NT2/D1 (cell line): ENCODE data around the gene SDHAF1.

ENCODE experiments used
- DNase-seq: peaks from one replicate; pipeline ENCODE4 v3.0.0-alpha.2; 2011; ENCODE audit warnings: low read depth, low spot score
- H3K27me3 ChIP-seq: 2 replicates; pipeline ENCODE4 v1.6.0; 2011; ENCODE audit warnings: mild to moderate bottlenecking; ENCODE audit not compliant: insufficient read length, insufficient read depth
- H3K36me3 ChIP-seq: 2 replicates; pipeline ENCODE4 v1.6.1; 2011; ENCODE audit warnings: mild to moderate bottlenecking, low read length, mixed read lengths; ENCODE audit not compliant: insufficient read depth, insufficient read length
- H3K4me1 ChIP-seq: 2 replicates; pipeline ENCODE4 v1.5.1; 2011; ENCODE audit not compliant: insufficient read depth, insufficient read length
- H3K4me3 ChIP-seq: 2 replicates; pipeline ENCODE4 v1.5.1; 2011; ENCODE audit warnings: low read depth; ENCODE audit not compliant: insufficient read length
- H3K9ac ChIP-seq: 2 replicates; pipeline ENCODE4 v1.6.0; 2011; ENCODE audit warnings: low read depth; ENCODE audit not compliant: insufficient read length
- H3K9me3 ChIP-seq: 2 replicates; pipeline ENCODE4 v1.5.1; 2011; ENCODE audit warnings: mild to moderate bottlenecking, low read length; ENCODE audit not compliant: insufficient read depth
- SUZ12 ChIP-seq: IDR thresholded peaks from 2 replicates; pipeline ENCODE4 v1.6.1; 2011; ENCODE audit not compliant: insufficient read length, insufficient read depth; ENCODE audit errors: extremely low read depth
- YY1 ChIP-seq: IDR thresholded peaks from 2 replicates; pipeline ENCODE4 v1.6.1; 2011; ENCODE audit not compliant: insufficient read length, insufficient read depth
- ZNF274 ChIP-seq: IDR thresholded peaks from 2 replicates; pipeline ENCODE4 v1.6.1; 2011; ENCODE audit warnings: mild to moderate bottlenecking, low read depth, low read length

Gene SDHAF1

DNA sequence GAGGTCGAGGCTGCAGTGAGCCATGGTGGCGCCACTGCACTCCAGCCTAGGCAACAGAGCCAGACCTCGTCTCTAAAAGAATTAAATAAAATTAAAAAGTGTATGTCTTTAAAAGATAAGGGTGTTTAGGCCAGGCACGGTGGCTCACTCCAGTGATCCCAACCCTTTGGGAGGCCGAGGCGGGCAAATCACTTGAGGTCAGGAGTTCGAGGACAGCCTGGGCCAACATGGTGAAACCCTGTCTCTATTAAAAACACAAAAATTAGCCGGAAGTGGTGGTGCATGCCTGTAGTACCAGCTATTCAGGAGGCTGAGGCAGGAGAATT, 7.5 kb upstream of the SDHAF1 start:
- Histone ChIP-seq H3K9ac (no peak overlapping the region), H3K9me3 (peaks cover 5% of the 10 kb centered on the region; the same call in 1 of the 2 replicates), H3K4me3 (no peak overlapping the region), H3K4me1 (no peaks in the 10 kb centered on the region), H3K36me3 (no peaks in the 10 kb centered on the region), H3K27me3 (peaks cover 31% of the 10 kb centered on the region)
- DNase-seq = no peak
- TF ChIP-seq ZNF274 = no peak
- no peak for TF ChIP-seq SUZ12
- TF ChIP-seq YY1 = no peak

DNA sequence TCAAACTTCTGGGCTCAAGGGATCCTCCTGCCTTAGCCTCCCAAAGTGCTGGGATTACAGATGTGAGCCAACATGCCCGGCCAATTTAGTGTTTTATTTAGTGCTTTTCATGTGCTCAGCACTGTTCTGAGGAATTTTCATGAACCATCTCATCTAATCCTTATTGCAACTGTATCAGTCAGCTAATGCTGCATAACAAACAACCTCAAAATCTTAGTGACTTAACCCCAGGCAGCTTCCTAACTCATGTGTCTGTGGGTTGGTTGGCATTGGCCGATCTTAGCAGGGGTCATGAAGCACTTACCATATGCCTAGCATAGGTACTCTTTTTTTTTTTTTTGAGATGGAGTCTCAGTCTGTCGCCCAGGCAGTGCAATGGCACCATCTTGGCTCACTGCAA, 6.2 kb upstream of the SDHAF1 start:
- no peak overlapping the region for H3K4me3 ChIP-seq
- no peaks in the 10 kb centered on the region for H3K36me3 ChIP-seq
- H3K4me1 ChIP-seq = no peaks in the 10 kb centered on the region
- peaks cover 20% of the 10 kb centered on the region for H3K27me3 ChIP-seq
- DNase-seq = no peak
- peaks cover 5% of the 10 kb centered on the region; the same call in 1 of the 2 replicates for H3K9me3 ChIP-seq
- H3K9ac ChIP-seq = no peak overlapping the region
- TF ChIP-seq ZNF274 (no peak), SUZ12 (no peak), YY1 (no peak)

DNA sequence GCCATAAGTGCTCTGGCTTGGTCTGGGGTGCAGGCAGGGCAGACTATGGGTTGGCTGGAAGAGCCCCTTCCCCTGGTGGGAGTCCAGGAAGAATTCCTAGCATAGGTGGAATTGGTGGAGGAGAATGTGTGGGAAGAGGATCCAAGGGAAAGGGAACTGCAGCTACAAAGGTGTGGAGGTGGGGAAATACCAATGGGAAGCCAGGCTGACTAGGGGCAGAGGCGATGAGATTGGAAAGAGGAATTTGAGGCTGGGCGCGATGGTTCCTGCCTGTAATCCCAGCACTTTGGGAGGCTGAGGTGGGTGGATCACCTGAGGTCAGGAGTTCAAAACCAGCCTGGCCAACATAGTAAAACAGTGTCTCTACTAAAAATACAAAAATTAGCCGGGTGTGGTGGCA, 4.8 kb upstream of the SDHAF1 start:
- no peak for DNase-seq
- H3K9me3 ChIP-seq = peaks cover 5% of the 10 kb centered on the region; the same call in 1 of the 2 replicates
- no peaks in the 10 kb centered on the region for H3K36me3 ChIP-seq
- H3K27me3 ChIP-seq = peaks cover 15% of the 10 kb centered on the region
- H3K9ac ChIP-seq = no peak overlapping the region
- no peak overlapping the region for H3K4me3 ChIP-seq
- TF ChIP-seq ZNF274 = no peak
- H3K4me1 ChIP-seq = peaks cover 4% of the 10 kb centered on the region

DNA sequence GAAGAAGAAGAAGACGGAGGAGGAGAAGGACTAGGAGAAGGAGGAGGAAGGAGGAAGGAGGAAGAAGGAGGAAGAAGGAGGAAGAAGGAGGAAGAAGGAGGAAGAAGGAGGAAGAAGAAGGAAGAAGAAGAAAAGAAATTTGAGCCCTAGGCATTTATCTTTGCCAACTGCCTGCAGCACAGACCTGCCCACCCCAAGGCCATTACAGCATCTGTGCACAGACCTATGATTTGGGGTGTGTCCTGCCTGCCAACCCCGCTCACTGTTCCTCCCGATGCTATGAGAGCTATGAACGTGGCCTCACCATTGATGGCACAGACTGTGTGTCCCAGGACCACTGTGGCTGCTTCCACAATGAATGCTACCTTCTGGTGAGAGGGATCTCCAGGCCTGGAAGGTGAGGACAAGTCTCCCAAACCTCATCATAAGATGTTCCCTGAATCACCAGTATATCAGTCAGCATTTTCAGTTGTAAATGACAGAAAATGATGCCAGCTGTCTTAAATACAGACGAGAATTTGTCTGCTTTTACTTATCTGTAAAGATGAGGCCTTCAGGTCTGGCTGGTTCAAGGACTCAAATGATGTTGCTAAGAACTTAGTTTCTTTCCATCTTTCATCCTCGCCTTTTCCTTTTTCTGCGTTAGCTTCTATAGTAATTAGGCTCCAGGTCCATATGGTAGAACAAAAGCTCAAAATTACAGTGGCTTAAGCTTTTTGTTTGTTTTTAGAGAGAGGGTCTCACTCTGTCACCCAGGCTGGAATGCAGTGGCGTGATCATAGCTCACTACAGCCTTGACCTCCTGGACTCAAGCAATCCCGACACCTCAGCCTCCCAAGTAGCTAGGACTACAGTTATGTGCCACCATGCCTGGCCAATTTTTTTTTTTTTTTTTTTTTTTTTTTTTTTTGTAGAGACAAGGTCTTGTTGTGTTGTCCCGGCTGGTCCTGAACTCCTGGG, 3.9 kb upstream of the SDHAF1 start:
- H3K36me3 ChIP-seq = no peaks in the 10 kb centered on the region
- peaks cover 4% of the 10 kb centered on the region for H3K4me1 ChIP-seq
- no peak overlapping the region for H3K9ac ChIP-seq
- no peak for DNase-seq
- TF ChIP-seq YY1 = no peak
- no peak for TF ChIP-seq ZNF274
- no peak for TF ChIP-seq SUZ12
- H3K9me3 ChIP-seq = peaks cover 5% of the 10 kb centered on the region; the same call in 1 of the 2 replicates
- H3K27me3 ChIP-seq = peaks cover 6% of the 10 kb centered on the region
- no peak overlapping the region for H3K4me3 ChIP-seq

DNA sequence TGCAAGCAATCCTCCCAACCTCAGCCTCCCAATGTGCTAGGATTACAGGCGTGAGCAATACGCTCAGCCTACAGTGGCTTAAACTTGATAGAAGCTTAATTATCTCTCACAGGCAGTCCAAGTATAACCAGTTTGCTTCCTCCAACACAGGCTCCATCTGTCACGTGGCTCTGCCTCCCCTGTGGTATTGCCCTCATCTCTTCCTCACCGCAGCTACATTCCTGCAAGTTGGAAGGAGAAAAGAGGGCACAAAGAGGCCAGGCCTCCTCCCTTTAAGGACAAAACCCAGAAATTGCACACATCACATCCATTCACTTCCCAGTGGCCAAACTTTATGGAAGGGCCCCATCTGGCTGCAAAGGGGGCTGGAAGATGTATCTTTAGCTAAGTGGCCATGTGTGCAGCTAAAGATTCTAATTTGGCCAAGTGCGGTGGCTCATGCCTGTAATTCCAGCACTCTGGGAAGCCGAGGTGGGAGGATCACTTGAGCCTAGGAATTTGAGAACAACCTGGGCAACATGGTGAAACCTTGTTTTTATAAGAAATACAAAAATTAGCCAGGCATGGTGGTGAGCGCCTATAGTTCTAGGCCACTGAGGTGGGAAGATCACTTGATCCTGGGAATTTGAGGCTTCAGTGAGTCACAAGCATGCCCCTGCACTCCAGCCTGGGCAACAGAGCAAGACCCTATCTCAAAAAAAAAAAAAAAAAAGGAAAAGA, 3.1 kb upstream of the SDHAF1 start:
- Histone ChIP-seq H3K9ac (no peak overlapping the region), H3K4me1 (peaks cover 6% of the 10 kb centered on the region), H3K27me3 (no peaks in the 10 kb centered on the region), H3K4me3 (no peak overlapping the region), H3K36me3 (no peaks in the 10 kb centered on the region), H3K9me3 (peaks cover 5% of the 10 kb centered on the region; the same call in 1 of the 2 replicates)
- no peak for DNase-seq
- no peak for TF ChIP-seq YY1
- no peak for TF ChIP-seq ZNF274
- TF ChIP-seq SUZ12 = no peak

DNA sequence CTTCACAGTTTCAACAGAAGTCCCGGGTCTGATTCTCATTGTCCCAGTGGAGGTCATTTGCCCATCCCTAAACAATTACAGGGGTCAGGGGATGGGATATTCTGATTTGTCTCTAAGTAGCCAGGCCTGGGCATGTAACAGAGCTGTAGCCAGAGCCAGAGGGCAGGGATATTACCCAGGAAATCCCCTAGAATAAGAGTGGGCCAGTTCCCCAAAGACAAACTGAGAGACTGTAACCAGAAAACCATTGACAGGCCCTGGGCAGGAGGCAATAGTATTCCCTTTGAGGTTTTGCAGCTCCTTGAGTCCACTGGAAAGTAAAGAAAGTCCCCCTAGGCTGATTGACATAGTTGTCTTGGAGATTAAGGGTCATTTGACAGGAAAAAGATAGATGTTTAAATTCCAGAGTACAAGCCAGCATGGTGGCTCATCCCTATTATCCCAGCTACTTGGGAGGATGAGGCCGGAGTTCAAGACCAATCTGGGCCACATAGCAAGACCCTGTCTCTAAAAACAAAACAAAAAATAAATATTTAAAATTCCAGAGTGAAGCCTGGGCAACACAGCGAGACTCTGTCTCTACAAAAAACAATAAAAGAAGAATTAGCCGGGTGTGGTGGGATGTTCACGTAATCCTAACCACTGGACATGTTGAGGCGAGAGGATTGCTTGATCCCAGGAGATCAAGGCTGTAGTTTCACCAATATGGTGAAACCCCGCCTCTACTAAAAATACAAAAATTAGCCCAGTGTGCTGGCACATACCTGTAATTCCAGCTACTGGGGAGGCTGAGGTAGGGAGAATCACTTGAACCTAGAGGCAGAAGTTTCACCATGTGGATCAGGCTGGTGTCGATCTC, 1.9 kb upstream of the SDHAF1 start:
- TF ChIP-seq SUZ12 (no peak), ZNF274 (no peak), YY1 (no peak)
- Histone ChIP-seq H3K9me3 (peaks cover 5% of the 10 kb centered on the region; the same call in 1 of the 2 replicates), H3K4me1 (peaks cover 9% of the 10 kb centered on the region), H3K9ac (no peak overlapping the region), H3K36me3 (peaks cover 4% of the 10 kb centered on the region), H3K4me3 (no peak overlapping the region), H3K27me3 (no peaks in the 10 kb centered on the region)
- DNase-seq = no peak
